LNCaP clone FGC (cell line): Measurements from ENCODE around the gene CHRND.

Experiments used
- DNase-seq: peaks from one replicate; pipeline ENCODE4 v3.0.0-alpha.2; 2011; ENCODE audit warnings: low read depth
- H3K4me3 ChIP-seq: 2 replicates; pipeline ENCODE4 v1.5.1; 2011; ENCODE audit warnings: mild to moderate bottlenecking, low read depth, low read length, control low read depth
- CTCF ChIP-seq: IDR thresholded peaks from 2 replicates; pipeline ENCODE4 v1.5.1; 2012; ENCODE audit warnings: mild to moderate bottlenecking; ENCODE audit not compliant: control insufficient read depth, insufficient read depth; ENCODE audit errors: extremely low read depth

Gene CHRND

GRCh38 chr2:232504438-232504837 is 21.5 kb upstream of the CHRND start:
- DNase-seq, result no peak
- no peak for TF ChIP-seq CTCF
- no peak overlapping the region for H3K4me3 ChIP-seq

GRCh38 chr2:232505856-232506255 is 20.1 kb upstream of the CHRND start:
- DNase-seq, result no peak
- TF ChIP-seq CTCF, result no peak

GRCh38 chr2:232506709-232507108 is 19.3 kb upstream of the CHRND start:
- H3K4me3 ChIP-seq, result no peak overlapping the region
- no peak for DNase-seq
- TF ChIP-seq CTCF, result no peak

More at GRCh38 chr2:232505856-232506255, 20.1 kb upstream of the CHRND start:
- H3K4me3 ChIP-seq, result no peak overlapping the region

- no peak overlapping the region for H3K4me3 ChIP-seq
- no peak for DNase-seq
- TF ChIP-seq CTCF, result no peak
Measured at GRCh38 chr2:232508251-232508650, 17.7 kb upstream of the CHRND start.

- no peak for TF ChIP-seq CTCF
- no peak overlapping the region for H3K4me3 ChIP-seq
- no peak for DNase-seq
Measured at GRCh38 chr2:232511336-232511890, 14.5 kb upstream of the CHRND start.

- no peak overlapping the region for H3K4me3 ChIP-seq
- no peak for TF ChIP-seq CTCF
- DNase-seq, result no peak
Measured at GRCh38 chr2:232512602-232513001, 13.4 kb upstream of the CHRND start.

GRCh38 chr2:232513353-232513752 is 12.6 kb upstream of the CHRND start:
- DNase-seq, result no peak
- no peak overlapping the region for H3K4me3 ChIP-seq
- no peak for TF ChIP-seq CTCF
